Superior temporal gyrus (tissue), 1 donor: ENCODE data around the gene PSME4.
"Not testable (repeated sequence)": the region's sequence is repeated elsewhere in the genome, so short reads cannot be mapped to it uniquely, and the experiment has no call there.

Experiments
- DNase-seq: peaks from one replicate; pipeline ENCODE4 v3.0.0-alpha.2; 2016; ENCODE audit errors: extremely low spot score

Gene PSME4

DNA sequence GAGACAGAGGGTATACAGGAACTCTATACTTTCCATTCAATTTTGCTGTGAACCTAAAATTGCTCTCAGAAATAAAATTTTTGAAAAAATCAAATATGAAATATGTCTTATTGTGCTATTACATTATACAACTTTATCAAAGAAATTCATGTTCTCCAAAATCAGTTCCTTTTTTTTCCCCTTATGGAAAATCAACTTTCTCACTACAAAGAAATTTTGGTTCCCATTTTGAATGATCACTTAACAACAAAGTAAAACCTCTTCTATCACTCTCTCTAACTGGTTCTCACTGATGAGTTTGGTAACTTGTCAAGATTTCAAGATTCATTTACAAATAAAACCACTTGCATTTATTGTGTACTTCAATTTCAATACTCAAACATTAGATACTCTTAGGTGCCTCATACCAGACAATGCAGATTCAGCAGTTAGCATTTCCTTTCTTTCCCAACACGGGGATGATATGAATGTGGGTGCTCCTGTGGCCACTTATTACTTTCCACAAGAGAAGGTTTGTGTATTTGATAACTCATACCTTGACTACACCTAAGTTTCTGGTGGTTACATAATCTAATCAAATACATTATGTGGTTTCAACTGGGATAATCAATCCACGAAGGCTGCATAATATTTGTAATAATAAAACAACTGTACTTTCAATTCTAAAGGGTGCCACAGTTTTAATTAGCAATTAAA is 6.4 kb downstream of the PSME4 start:
- no peak for DNase-seq

DNA sequence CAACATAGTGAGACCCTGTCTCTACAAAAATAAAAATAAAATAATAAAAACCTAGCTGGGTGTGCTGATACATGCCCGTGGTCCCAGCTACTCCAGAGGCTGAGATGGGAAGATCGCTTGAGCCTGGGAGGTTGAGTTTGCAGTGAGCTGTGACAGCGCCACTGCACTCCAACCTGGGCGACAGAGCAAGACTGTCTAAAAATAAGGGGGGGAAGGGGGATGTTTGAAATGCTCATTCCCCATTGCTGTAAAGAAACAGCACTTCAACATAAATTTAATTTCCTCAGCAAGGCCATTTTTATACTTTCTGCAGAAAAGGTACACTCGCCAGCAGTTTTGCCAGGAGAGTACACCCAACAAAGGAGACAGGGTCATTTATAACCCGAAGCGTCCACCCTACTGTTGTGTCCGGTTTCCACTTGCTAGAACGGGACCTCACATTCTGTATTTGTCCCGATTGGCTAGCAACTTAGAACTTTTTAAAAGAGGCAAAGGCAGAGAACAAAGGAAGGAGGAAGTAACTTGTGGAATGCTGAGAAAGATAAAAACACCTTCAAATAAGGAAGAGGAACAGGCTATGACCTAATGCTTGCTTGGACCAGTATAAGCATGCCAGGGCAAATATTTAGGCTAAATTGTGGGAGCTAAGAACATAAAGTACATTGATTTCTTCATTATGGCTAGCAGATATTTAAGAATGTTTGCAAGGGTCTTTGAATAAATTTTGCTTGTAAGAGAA is 9.1 kb downstream of the PSME4 start:
- not testable (repeated sequence) for DNase-seq

DNA sequence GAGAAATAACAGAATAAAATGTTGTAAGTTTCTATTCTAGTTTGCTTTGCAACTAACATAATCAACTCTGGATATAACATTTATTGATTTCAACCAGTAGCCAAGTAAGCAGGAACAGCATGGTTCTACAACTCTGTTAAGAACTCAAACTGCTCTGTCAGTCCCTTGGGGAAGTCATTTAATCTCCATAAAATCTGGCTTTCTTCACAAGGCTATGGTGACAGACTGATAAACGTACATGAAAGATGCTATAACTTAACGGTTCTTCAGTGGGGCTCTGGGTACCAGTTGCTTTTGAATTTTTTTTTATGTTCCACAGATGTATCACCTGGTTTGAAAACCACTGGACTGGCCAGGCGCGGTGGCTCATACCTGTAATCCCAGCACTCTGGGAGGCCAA is 10.3 kb downstream of the PSME4 start:
- DNase-seq, result no peak

DNA sequence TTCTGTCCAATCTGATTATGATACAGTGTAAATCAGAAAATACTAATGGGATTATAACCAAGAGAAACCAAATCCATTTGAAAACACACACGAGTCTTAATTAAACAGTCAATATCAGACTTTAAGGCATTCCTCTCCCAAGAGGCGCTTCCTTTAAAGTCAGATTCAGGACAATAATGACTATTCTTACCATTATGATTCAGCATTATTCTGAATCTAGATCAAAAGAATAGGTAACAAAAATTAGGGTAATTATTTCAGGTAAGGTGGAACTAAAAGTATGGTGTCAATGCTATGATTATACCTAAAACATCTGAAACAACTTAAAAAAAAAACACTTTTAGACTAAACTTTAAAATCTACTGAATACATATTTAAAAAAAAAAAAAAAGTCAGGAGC is 12.3 kb downstream of the PSME4 start:
- DNase-seq, result no peak

DNA sequence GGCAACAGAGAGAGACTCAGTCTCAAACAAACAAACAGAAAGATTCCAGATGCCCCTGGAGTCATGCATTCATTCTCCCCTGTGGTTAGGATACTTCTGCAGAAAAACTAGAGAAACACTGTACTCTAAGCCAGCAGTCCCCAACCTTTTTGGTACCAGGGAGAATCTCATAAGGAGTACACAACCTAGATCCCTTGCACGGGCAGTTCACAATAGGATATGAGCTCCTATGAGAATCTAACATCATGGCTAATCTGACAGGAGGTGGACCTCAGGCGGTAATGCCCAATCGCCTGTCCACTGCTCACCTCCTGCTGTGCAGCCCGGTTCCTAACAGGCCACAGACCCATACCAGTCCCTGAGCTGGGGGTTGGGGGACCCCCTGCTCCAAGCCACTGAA is 18.3 kb downstream of the PSME4 start:
- no peak for DNase-seq

DNA sequence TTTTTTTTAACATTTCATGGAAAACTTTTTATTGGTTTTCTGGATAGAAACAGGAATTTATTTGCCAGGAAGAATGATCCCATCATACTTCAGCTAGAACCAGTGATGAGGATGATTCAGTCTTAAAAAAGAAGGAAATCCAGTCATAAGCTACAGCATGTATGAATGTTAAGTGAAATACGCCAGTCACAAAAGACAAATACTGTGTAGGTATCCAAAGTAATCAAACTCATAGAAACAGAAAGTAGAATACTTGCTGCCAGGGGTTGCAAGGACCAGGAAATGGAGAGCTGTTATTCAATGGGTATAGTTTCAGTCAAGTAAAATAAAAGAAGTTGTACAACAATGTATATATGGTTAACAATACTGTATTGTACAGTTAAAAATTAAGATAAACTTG is 21.3 kb downstream of the PSME4 start:
- DNase-seq, result no peak

DNA sequence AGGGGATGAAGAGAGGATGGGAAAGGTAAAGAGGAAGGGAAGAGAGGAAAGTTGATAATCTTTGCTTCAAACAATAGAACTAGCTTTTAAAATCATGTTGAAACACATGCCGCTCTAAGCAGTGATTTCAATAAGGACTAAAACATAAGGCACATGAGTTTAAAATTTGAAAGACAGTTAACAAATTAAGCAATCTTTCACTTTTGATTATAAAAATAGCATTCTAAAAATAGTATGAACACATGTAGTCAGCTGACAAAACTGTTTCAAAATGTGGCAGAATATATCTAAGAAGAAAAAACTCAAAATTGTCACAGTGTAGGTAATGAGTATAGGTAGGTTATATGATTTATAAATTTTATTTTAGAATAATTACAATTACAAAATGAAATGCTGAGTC is 25.3 kb downstream of the PSME4 start:
- no peak for DNase-seq

DNA sequence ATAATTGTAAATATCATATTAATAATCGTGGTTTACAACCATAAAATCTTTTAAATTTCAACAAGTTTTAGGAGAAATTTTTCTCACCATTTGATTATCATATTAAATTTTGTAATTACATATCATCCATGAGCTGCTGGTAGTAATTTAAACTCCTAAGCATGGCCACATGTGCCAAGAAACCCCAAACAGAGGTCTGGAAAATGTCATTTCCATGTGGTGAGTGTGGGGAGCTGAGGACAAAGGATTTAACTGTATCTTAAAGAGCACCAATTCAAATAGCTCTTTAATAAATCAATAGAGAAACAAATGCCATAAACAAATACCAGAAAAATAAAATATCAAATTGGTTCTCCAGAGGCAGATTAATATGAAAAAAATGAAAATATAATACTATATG is 26.3 kb downstream of the PSME4 start:
- no peak for DNase-seq

DNA sequence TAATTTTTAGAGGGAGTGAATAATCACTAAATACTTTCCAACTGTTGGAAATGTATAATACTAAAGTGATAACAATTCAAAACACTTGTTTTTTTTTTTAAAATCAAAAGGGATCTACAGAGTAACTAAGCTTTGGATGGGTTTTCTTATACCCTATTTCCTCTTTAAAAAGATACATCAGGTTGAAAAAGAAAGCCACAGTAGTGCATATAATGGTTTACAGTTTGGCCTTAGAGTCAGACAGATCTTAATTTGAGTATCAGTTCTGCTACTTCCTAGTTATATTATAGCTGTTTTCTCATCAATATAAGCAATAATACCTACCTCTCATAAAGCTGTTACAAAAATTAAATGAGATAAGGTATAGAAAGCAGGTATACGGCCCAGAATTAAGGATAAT is 28.5 kb downstream of the PSME4 start:
- DNase-seq, result no peak

DNA sequence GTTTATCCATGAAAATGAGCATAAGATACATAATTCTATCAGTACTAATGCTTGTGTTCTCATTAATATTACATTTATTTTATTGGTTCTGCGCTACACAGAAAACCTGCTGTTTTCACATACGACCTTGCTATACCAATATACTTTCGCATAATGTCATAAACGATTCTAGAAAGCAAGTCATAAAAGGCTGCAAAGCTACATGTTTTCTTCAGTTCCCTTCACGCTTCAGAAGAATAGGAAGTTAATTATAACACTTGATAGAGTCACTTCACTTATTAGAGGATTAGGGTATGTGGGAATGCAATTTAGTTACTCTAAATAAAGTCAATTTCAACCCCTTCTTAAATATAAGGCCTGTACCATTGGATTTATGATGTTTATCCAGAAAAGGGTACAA is 29.0 kb downstream of the PSME4 start:
- no peak for DNase-seq

DNA sequence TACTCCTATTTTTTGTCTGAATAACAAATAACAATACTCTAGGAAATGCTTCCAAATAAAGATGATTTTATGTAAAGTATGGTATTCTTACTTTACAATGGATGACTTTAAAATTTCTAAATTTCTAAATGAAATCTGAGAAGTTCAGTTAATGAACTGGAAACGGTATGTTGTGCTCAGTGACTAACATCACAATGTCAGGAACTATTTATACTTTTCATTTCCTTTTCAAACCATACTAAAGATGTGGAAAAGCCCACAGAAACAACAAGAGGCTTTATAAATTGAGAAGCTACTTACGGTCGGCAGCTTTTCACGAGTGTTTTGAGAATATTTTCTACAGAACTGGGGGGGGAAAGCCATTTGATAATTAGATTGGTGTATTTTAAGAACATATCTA is 31.1 kb downstream of the PSME4 start:
- DNase-seq, result no peak

DNA sequence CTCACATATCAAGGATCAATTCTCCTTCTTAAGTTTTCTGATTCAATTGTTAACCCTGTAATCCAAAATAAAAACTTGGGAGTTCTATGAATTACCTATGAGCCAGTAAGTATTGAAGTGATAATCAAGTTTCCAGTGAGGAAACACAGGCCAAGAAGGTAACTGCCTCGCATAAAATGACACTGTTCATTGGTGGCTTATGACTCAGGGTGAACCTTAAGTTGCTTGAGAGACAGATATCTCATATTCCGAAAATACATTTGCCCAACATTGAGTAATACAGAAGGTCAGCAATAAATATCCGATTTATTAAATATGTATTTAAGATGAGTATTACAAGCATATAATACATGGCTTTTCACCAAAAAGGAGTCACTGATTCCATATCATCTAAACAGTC is 31.9 kb downstream of the PSME4 start:
- DNase-seq, result no peak

DNA sequence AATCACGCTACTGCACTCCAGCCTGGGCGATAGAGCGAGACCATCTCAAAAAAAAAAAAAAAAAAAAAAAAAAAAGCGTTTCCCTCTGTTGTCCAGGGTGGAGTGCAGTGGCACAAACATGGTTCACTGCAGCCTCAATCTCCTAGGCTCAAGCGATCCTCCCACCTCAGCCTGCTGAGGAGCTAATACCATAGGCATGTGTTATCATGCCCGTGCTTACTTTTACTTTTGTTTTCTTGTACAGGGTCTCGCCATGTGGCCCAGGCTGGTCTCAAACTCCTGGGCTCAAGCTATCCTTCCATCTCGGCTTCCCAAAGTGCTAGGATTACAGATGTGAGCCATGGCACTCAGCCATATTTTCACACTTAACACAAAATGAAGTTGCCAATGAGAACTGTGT is 37.5 kb downstream of the PSME4 start:
- no peak for DNase-seq

DNA sequence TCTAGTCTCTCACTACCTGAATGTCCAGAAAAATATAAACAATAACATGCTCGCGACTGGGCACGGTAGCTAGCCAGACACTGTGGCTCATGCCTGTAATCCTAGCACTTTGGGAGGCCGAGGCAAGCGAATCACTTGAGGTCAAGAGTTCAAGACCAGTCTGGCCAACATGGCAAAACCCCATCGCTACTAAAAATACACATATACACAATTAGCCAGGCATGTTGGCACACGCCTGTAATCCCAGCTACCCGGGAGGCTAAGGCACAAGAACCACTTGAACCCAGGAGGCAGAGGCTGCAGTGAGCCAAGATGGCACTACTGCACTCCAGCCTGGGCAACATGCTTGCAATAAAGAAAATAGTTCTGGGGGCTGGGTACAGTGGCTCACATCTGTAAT is 44.5 kb downstream of the PSME4 start:
- not testable (repeated sequence) for DNase-seq

DNA sequence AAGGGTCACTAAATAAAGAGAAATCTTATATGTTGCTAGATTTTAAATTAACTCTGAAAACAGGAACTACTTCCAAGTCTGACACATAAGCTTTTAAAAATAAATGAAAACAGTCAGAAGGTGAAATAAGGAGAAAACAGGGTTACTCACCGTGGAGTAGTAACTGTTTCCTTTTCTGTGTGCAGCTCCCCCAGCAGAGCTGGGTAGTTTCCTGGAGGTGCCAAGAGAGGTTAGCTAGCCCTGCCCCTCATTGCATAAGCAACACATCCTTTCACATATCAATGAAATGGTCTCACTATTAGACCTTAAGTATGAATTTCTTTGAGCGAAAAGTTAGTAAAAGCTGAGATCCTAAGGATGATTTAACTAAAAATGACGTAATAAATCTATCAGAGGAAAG is 57.1 kb downstream of the PSME4 start:
- DNase-seq, result no peak

DNA sequence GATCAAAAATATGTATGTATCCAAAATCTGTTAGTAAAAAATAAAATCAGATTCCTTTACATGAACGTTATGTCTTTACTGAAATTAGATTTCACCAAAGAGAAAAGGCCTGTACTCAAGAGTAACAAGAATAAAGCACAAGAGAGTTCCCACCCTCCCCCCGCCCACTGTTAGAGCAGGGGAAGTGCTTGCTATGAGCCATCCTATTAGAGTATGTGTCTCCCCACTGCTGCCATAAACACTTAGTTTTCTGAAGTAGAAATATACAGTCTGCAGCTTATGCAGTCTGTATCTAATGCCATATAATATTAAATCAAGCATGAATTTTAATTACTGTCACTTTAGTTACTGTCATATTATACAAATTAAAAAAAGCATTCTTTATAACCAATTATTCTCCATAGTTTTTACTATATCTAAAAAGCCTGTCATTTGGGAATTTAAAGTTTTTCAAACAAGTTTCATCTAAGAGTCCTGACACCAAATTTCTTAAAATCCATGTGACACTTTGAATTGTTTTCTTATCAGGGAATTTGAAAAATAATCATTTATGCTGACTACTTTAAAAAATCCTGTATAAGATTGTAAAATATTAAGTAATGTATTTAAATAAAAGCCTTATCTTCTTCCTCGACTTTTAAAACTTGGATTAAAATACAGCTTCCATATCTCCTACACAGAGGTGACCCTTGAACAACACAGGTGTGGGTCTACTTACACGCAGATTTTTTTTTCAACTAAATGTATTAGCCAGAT is 59.2 kb downstream of the PSME4 start:
- no peak for DNase-seq

DNA sequence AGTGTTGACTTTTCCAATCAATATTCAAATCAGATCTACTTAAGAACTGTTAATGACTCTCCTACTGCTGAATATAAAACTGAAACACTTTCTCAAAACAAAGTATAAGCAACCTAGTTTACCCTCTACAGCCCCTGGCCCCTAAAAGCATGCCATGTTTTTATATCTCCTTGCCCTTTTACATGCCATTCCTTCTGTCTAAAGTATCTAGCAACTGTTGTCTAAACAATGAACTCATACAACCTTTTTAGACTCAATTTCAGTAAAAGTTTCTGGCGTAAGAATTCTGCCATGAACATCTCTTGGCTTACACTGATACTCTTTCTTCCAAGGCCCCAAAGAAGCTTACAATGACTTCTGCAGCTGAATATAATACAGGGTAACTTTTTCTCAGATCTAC is 63.2 kb downstream of the PSME4 start:
- no peak for DNase-seq

DNA sequence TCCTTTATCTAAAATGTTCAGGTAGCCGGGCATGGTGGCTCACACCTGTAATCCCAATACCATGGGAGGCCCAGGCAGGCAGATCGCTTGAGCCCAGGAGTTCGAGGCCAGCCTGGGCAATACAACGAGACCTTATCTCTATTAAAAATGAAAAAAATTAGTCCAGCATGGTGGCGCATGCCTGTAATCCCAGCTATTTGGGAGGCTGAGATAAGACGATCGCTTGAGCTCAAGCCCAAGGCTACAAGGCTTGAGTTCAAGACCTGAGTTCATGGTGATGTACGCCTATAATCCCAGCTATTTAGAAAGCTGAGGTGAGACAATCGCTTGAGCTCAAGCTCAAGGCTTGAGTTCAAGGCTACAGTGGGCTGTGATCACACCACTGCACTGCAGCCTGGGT is 65.4 kb downstream of the PSME4 start:
- no peak for DNase-seq

DNA sequence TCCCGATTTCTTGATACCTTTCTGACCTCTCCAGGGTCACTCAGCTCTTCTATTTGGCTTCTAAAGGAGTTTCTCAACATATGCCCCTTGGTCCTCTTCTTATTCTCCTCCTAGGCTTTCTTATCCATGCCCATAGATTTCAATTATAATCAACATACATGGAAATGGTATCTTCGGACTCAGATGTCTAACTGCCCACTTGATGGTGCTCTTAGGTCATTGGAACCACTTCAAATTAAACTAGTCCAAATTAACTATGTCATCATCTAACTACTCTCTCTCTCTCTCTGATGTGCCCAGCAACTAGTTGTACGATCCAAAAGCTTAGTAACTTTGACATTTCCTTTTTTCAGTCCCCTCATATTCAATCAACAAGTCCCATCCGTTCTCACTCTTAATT is 67.8 kb downstream of the PSME4 start:
- peak; percentile 38 for DNase-seq

DNA sequence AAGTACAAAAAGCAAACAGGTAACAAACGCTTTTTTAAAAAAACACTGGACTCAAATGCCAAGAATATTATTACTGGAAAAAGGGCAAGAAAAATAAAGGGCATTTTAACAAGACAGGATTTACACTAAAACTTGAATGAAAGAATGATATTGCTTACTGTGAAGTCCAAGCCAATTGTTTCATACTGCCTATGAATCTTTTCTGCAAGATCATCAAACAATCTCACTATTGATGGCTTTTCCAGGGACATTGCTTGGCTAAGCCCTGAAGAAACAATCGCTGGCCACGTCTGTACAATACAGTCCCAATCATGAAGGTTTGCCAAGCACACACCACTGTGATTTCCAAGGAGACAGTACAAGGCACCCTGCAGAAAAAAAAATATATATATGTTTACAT is 69.6 kb downstream of the PSME4 start:
- DNase-seq, result no peak

DNA sequence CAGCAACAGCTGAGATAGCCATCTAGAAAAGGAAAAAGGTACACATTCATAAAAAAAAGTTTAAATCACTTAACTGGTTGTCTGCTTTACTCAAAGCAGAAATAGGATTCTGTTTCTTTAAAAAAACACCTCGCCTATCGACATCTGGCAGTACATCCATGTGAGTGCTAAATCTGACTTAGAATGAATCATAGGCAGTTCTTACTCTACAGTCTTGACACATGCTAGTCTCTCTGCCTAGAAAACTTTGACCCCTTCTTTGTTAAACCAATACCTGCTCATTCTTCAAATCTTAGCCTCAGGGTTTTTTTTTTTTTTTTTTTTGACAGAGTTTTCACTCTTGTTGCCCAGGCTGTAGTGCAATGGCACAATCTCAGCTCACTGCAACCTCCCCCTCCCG is 73.9 kb downstream of the PSME4 start:
- DNase-seq, result peak; percentile 57

DNA sequence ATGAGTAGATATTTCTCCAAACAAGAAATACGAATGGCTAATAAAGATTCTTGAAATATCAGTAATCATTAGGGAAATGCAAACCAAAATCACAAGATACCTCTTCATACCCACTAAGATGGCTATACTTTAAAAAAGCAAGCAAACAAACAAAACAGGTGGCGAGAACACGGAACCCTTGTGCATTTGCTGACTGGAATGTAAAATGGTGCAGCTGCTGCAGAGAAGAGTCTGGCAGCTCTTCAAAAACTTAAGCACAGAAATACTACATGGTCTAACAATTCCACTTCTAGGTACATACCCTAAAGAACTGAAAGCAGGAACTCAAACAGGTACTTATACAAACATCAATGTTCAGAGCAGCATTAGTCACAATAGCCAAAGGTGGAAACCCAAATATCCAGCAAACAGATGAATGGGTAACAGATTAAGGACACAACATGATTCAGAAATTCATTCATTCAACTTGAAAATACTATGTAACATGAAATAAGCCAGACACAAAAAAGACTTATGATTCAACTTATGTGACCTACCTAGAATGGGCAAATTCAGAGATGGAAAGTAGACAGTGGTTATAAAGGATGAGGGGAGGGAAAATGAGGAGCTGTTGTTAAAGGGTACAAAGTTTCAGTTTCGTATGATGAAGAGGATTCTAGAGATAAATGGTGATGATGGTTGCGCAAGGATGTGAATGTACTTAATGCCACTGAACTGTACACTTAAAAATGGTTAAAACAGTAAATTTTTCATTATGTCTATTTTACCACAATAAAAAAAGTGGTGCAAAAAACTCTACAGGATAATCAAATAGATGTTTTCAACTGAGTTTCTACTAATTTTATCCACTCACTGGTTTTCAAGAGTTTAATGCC is 84.2 kb downstream of the PSME4 start:
- no peak for DNase-seq
